Measurements from ENCODE around the gene AVPR2. TPM values are rescaled to one million over a fixed set of nuclear protein-coding genes. Genes with fewer than 3 reads are reported as not detected.

Gene AVPR2
- total RNA-seq, 1 experiment from 2014 or later = not detected

DNA sequence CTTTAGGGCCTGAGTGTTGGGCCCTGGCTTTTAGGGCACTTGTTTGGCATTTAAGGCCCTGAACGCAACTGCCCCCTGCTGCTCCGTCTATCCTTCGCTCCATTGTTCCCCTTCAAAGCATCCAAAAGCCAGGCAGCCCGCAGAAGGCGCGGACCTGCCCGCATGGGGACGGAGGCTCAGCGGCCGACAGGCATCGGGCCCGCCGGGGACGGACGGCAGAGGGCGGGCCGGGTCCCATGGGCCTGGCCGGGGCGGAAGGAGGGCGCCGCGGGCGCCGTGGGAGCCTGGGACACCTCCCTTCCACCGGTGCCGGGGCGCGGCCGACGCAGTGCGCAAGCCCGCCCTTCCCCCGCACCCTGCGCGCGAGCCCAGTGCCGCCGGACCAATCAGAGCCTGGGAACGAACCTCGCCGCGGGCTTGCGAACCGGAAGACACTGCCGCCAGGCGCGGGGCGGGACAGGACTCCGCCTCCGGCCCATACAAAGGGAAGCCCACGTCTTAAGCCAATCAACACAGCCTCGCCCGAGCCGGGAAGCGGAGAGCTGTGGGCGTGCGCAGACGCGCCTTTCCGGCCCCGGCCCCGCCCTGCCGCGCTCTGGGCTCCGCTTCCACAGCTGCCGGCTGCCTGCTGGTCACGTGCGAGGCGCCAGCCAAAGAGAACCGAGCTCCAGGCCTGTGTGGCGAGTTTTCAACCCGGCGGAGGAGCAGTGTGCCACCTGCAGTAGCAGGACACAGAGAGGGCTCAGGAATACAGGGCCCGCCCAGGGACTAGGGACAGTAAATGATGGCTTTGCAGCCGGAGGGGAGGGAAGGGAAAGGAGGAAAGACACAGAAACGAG lies 23.7 kb downstream of the AVPR2 start (continued):
- TF ChIP-seq TCF7L2 (IDR thresholded peaks at IDR 0.05; ENCODE audit: borderline replicate concordance, extremely low read depth, insufficient read depth, insufficient read length) (no peak), YY1 (IDR thresholded peaks at IDR 0.05; ENCODE audit: extremely low read depth, insufficient replicate concordance, low read depth, low read length) (no peak), EZH2phosphoT487 (IDR thresholded peaks at IDR 0.05; ENCODE audit: borderline replicate concordance) (no peak), RAD21 (IDR thresholded peaks at IDR 0.05; ENCODE audit: low read depth) (no peak)

DNA sequence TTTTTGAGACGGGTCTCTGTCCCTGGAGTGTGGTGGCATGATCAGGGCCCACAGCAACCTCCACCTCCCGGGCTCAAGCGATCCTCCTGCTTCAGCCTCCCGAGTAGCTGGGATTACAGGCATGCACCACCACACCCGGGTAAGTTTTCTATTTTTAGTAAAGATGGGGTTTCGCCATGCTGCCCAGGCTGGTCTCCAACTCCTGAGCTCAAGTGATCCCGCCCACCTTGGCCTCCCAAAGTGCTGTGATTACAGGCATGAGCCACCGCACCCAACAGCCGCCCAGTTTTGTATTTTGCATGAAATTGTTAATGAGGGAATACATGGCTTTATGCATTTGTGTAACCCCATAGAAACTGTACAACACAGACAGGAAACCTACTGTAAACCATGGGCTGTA lies 24.4 kb downstream of the AVPR2 start:
- BruUV-seq (replicated peaks) = no TSS peak
- H3K4me3 ChIP-seq (replicated peaks in 1 of 2; ENCODE audit: low read depth in 1 of 2, low read length in 2 of 2) = peak overlapping the region; percentile 27 to 35; a peak in 3 of 4 replicates
- no peaks in the 10 kb centered on the region for H3K9me3 ChIP-seq (ENCODE audit: control insufficient read depth in 1 of 2, insufficient read depth in 1 of 2, low read depth in 1 of 2, low read length in 2 of 2)
- peaks cover 0 to 5% of the 10 kb centered on the region in 2 experiments; a peak in 2 of 4 replicates for H3K36me3 ChIP-seq (ENCODE audit: control insufficient read depth in 1 of 2, insufficient read depth in 2 of 2, low read length in 2 of 2)
- ATAC-seq (no peak), DNase-seq (ENCODE audit: low read depth, low spot score) (no peak)
- peak overlapping the region; percentile 56 for H3K4me2 ChIP-seq (ENCODE audit: low read length)
- H3K27ac ChIP-seq (ENCODE audit: low read depth, low read length) = peak overlapping the region; percentile 62
- H2AFZ ChIP-seq (ENCODE audit: low read depth, low read length, poor library complexity, severe bottlenecking) = no peak overlapping the region
- H3K9me2 ChIP-seq (ENCODE audit: insufficient read depth) = no peaks in the 10 kb centered on the region
- H3K27me3 ChIP-seq (ENCODE audit: insufficient read depth, low read length) = no peaks in the 10 kb centered on the region
- ChIA-PET CTCF (interaction anchor here (2.5 kb wide), 1 partner anchor 19 kb away, joined by 14 read pairs; no protein-coding TSS in a partner anchor), POLR2A (interaction anchor here (0.8 to 2.3 kb wide), 6 partner anchors 10 to 455 kb away, joined by 3 to 10 read pairs (median 4); partner anchors contain the start of genes HCFC1, IDH3G, RENBP and SSR4), RAD21 (ENCODE audit: low non-redundant PET in 1 of 2, low total read pairs in 2 of 2, uncharacterized antibody in 2 of 2, unreplicated experiment in 2 of 2) (no interaction called here)
- intact Hi-C loops (cut with micrococcal nuclease) = no loop called here
- H3K9ac ChIP-seq (ENCODE audit: low read length) = peak overlapping the region; percentile 25; the same call in 1 of the 2 replicates
- peaks cover 24 to 46% of the 10 kb centered on the region in 2 experiments for H3K4me1 ChIP-seq (ENCODE audit: control insufficient read depth in 1 of 2, insufficient read depth in 2 of 2, low read length in 2 of 2)
- peaks cover 42% of the 10 kb centered on the region for H3K79me2 ChIP-seq (ENCODE audit: insufficient read depth, low read length)
- no peak for TF ChIP-seq EZH2 (IDR thresholded peaks at IDR 0.05)
- TF ChIP-seq, protein P1, sequence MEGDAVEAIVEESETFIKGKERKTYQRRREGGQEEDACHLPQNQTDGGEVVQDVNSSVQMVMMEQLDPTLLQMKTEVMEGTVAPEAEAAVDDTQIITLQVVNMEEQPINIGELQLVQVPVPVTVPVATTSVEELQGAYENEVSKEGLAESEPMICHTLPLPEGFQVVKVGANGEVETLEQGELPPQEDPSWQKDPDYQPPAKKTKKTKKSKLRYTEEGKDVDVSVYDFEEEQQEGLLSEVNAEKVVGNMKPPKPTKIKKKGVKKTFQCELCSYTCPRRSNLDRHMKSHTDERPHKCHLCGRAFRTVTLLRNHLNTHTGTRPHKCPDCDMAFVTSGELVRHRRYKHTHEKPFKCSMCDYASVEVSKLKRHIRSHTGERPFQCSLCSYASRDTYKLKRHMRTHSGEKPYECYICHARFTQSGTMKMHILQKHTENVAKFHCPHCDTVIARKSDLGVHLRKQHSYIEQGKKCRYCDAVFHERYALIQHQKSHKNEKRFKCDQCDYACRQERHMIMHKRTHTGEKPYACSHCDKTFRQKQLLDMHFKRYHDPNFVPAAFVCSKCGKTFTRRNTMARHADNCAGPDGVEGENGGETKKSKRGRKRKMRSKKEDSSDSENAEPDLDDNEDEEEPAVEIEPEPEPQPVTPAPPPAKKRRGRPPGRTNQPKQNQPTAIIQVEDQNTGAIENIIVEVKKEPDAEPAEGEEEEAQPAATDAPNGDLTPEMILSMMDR (IDR thresholded peaks at IDR 0.05 in 2 of 3, conservative IDR thresholded peaks at IDR 0.05 in 1 of 3; ENCODE audit: borderline replicate concordance in 1 of 3, insufficient read depth in 1 of 3, low read depth in 2 of 3, low read length in 2 of 3) = no peak
- TF ChIP-seq ELF1 (IDR thresholded peaks at IDR 0.05; ENCODE audit: borderline replicate concordance, low read depth) = no peak
- TF ChIP-seq, protein P2, sequence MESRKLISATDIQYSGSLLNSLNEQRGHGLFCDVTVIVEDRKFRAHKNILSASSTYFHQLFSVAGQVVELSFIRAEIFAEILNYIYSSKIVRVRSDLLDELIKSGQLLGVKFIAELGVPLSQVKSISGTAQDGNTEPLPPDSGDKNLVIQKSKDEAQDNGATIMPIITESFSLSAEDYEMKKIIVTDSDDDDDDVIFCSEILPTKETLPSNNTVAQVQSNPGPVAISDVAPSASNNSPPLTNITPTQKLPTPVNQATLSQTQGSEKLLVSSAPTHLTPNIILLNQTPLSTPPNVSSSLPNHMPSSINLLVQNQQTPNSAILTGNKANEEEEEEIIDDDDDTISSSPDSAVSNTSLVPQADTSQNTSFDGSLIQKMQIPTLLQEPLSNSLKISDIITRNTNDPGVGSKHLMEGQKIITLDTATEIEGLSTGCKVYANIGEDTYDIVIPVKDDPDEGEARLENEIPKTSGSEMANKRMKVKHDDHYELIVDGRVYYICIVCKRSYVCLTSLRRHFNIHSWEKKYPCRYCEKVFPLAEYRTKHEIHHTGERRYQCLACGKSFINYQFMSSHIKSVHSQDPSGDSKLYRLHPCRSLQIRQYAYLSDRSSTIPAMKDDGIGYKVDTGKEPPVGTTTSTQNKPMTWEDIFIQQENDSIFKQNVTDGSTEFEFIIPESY (IDR thresholded peaks at IDR 0.05; ENCODE audit: extremely low read depth, insufficient replicate concordance, low read length) = no peak
- TF ChIP-seq, protein P3, sequence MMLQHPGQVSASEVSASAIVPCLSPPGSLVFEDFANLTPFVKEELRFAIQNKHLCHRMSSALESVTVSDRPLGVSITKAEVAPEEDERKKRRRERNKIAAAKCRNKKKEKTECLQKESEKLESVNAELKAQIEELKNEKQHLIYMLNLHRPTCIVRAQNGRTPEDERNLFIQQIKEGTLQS (IDR thresholded peaks at IDR 0.05) = no peak
- TF ChIP-seq SRF (IDR thresholded peaks at IDR 0.05; ENCODE audit: low read depth) = no peak
- TF ChIP-seq, protein P4, sequence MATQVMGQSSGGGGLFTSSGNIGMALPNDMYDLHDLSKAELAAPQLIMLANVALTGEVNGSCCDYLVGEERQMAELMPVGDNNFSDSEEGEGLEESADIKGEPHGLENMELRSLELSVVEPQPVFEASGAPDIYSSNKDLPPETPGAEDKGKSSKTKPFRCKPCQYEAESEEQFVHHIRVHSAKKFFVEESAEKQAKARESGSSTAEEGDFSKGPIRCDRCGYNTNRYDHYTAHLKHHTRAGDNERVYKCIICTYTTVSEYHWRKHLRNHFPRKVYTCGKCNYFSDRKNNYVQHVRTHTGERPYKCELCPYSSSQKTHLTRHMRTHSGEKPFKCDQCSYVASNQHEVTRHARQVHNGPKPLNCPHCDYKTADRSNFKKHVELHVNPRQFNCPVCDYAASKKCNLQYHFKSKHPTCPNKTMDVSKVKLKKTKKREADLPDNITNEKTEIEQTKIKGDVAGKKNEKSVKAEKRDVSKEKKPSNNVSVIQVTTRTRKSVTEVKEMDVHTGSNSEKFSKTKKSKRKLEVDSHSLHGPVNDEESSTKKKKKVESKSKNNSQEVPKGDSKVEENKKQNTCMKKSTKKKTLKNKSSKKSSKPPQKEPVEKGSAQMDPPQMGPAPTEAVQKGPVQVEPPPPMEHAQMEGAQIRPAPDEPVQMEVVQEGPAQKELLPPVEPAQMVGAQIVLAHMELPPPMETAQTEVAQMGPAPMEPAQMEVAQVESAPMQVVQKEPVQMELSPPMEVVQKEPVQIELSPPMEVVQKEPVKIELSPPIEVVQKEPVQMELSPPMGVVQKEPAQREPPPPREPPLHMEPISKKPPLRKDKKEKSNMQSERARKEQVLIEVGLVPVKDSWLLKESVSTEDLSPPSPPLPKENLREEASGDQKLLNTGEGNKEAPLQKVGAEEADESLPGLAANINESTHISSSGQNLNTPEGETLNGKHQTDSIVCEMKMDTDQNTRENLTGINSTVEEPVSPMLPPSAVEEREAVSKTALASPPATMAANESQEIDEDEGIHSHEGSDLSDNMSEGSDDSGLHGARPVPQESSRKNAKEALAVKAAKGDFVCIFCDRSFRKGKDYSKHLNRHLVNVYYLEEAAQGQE (IDR thresholded peaks at IDR 0.05; ENCODE audit: low read depth) = no peak
- TF ChIP-seq, protein P5, sequence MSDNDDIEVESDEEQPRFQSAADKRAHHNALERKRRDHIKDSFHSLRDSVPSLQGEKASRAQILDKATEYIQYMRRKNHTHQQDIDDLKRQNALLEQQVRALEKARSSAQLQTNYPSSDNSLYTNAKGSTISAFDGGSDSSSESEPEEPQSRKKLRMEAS (IDR thresholded peaks at IDR 0.05) = no peak
- no peaks in the 10 kb centered on the region for H4K20me1 ChIP-seq (ENCODE audit: insufficient read depth)

Data from HCT116 (cell line).